TTC549 (cell line): ENCODE data around the gene ALPI.
"Not testable (repeated sequence)": the region's sequence is repeated elsewhere in the genome, so short reads cannot be mapped to it uniquely, and the experiment has no call there.

Source experiments
- FAIRE-seq: peaks from 2 replicates; lab custom pipeline; 2012; peaks lifted over from hg19 to GRCh38; lab: Jason Lieb, UNC

ALPI gene

GRCh38 chr2:232421189-232421785 lies 34.7 kb upstream of the ALPI start:
- no peak for FAIRE-seq

GRCh38 chr2:232422051-232422450 lies 33.9 kb upstream of the ALPI start:
- no peak for FAIRE-seq

- FAIRE-seq = not testable (repeated sequence)
Observed at GRCh38 chr2:232422996-232423395, 33.0 kb upstream of the ALPI start.

- not testable (repeated sequence) for FAIRE-seq
Observed at GRCh38 chr2:232423407-232423806, 32.5 kb upstream of the ALPI start.

GRCh38 chr2:232431705-232432590 lies 24.0 kb upstream of the ALPI start:
- no peak for FAIRE-seq

GRCh38 chr2:232432598-232433184 lies 23.3 kb upstream of the ALPI start:
- no peak for FAIRE-seq

DNA sequence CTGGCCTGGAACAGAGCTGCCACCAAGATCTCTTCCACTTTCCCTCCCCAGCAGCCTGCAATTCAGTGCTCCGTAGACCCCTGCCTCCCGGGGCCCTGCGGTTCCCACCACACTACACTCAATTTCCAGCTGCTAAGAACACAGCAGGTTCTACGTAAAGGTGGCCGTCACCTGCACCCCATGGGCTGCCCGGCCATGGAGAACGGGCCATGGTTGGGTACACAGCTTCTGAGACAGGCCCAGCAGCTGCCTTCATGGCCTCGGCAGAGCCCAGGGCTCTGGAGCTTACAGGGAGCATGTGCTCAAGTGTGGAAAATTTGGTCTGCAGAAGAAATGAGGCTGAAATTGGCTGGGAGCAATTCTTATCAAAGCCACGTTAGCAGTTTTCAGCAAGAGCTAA lies 22.3 kb upstream of the ALPI start:
- not testable (repeated sequence) for FAIRE-seq

DNA sequence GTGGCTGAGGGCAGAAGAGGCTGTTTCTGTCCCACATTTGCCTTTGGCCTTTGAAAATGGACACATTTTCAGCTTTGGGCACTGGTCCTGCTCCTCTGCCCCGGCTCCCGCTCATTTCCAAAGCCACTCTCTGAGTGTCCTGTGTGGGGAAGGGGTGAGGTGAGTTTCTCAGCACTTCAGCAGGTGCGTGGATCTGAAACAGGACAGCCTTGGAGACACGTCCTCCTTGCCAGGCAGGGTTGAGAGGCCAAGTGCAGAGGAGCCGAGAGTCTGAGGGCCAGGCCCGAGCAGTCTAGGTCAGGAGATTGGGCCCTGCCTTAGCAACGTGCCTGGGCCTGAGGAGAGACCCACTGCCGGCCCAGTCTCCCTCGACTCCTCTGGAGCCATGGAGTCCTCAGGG lies 21.9 kb upstream of the ALPI start:
- no peak for FAIRE-seq

GRCh38 chr2:232434563-232435374 lies 21.2 kb upstream of the ALPI start:
- no peak for FAIRE-seq

GRCh38 chr2:232435375-232435648 lies 20.6 kb upstream of the ALPI start:
- FAIRE-seq = no peak

GRCh38 chr2:232435805-232436204 lies 20.1 kb upstream of the ALPI start:
- no peak for FAIRE-seq

- no peak for FAIRE-seq
Observed at GRCh38 chr2:232436381-232437194, 19.4 kb upstream of the ALPI start.

DNA sequence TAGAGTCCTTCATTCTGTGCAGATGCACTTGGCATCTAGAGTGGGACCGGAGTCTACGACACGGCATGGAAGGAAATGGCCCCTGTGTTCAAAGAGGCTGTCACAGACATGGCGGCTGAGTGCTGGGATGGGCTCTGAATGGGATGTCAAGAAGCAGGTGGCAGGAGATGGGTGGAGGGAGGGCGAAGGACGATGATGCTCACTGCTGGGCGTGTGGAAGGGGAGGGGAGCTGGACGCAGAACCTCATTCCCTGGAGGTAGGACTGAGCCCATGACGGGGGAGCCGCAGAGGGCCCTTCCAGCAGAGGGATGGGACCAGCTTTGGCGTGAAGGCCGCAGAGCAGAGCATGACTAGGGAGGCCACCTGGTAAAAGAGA lies 18.8 kb upstream of the ALPI start:
- no peak for FAIRE-seq

GRCh38 chr2:232438091-232438490 lies 17.9 kb upstream of the ALPI start:
- FAIRE-seq = no peak

GRCh38 chr2:232438951-232439757 lies 16.8 kb upstream of the ALPI start:
- FAIRE-seq = no peak

DNA sequence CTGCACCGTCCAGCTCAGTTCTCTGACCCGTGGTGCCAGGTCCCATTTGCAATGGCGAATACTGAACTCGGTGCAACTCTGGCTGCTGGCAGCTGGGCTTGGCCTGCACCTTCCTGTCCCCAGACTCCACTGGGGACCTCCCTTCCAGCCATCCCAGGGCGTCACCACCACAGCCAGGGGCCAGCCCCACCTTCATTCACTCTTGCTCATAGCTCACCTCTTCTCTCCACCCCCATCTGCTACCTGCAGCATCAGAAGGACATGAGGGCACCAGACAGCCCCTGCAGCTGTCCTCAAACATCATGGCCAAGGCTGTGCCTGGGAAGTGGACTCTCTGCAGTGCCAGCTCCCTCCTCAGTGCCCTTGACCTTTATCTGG lies 16.2 kb upstream of the ALPI start:
- FAIRE-seq = no peak

DNA sequence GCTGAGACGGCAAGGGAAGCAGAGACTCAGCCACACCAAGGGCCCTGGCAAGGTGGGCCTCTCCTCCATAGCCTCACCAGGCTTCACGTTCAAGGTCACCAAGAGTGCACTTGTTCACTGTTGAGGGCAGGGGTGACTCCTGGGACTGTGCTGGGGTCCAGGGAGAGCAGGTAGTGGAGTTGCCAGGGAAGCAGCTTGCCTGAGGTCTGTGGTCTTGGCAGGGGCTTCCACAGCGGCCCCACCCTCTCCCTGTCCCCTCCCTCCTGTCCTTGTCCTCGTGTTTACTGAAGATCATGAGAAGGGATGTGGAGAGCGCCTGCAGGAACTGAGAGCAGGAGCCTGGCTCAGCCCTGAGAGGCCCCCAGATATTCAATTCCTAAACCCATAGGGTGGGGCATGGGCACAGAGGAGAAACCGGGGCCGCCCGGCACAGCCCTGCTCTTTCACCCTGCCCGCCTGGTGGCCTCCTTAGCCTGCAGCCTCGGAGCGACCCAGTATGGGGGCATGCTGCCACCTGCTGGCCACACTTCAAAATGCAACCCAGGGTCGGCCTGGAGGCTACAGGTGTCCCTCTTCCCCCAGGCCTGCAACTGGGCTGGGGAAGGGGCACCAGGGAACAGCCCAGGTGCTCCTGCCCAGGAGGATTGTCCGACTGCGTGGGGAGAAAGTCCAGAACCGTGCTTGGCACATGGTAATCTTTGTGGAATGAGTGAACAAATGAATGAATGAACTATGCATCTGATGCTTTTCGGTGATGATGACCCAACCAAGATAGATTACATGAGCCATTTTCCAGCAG lies 15.5 kb upstream of the ALPI start:
- FAIRE-seq = not testable (repeated sequence)

- no peak for FAIRE-seq
Observed at GRCh38 chr2:232441147-232441651, 14.8 kb upstream of the ALPI start.

DNA sequence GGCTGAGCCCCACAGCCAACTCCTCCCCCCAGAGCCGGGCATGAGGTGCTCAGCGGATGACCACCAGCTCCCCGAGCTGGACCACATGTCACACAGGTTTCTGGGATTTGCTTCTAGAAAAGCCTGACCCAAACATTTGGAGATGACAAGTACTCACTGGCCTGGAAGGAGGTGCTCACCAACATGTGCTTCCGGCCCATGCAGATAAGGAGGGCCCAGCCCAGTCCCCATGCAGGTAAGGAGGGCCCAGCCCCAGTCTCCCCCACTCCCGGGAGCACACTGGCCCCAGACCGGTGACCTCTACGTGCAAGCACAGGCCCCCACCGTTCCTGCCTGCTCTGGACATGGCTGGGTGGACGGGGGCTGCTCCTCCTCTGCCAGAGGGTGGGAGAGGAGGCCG lies 14.0 kb upstream of the ALPI start:
- not testable (repeated sequence) for FAIRE-seq

DNA sequence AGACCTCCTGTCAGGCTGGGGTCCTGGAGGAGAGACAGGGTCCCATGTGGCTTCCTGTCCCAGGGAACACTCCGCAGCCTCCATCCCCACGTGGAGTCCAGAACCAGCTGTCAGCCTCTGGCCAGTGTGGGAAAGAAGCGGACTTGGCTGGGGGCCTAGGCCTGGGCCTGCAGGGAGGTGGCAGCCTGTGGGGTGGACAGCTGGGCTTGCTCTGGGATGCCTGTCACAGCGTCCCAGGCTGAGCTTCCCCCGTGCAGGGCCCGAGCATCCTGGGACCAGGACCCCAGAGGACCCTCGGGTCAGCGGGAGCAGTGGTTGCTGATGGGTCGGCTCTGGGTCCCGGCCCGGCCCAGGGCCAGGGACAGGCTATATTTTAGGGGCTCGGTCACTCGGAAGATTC lies 13.5 kb upstream of the ALPI start:
- FAIRE-seq = not testable (repeated sequence)
